Kidney capillary endothelial cell (primary cell): ENCODE data around the gene WBP1L.
A peak's percentile ranks its signal among the peaks of the same experiment; 100 is the strongest.

Source experiments
- DNase-seq: peaks from one replicate; pipeline ENCODE4 v3.0.0-alpha.2; 2018; ENCODE audit warnings: low spot score

Gene WBP1L

GRCh38 chr10:102780527-102780808 is 36.7 kb downstream of the WBP1L start:
- DNase-seq, result no peak

GRCh38 chr10:102781090-102781920 is 37.6 kb downstream of the WBP1L start:
- DNase-seq, result no peak

GRCh38 chr10:102781921-102782557 is 38.3 kb downstream of the WBP1L start:
- DNase-seq, result no peak

- DNase-seq, result no peak
These were observed 39.2 kb downstream of the WBP1L start for GRCh38 chr10:102782673-102783551.

GRCh38 chr10:102783568-102783967 is 39.8 kb downstream of the WBP1L start:
- DNase-seq, result no peak

- no peak for DNase-seq
These were observed 42.1 kb downstream of the WBP1L start for GRCh38 chr10:102785818-102786217.

GRCh38 chr10:102791754-102792395 is 48.1 kb downstream of the WBP1L start:
- DNase-seq, result no peak

- DNase-seq, result no peak
These were observed 52.0 kb downstream of the WBP1L start for GRCh38 chr10:102795453-102796406.

GRCh38 chr10:102796407-102797176 is 52.8 kb downstream of the WBP1L start:
- DNase-seq, result no peak

- no peak for DNase-seq
These were observed 56.1 kb downstream of the WBP1L start for GRCh38 chr10:102799691-102800471.

- no peak for DNase-seq
These were observed 57.0 kb downstream of the WBP1L start for GRCh38 chr10:102800611-102801335.

GRCh38 chr10:102801496-102801895 is 57.7 kb downstream of the WBP1L start:
- DNase-seq, result no peak

- DNase-seq, result no peak
These were observed 58.2 kb downstream of the WBP1L start for GRCh38 chr10:102801978-102802377.

GRCh38 chr10:102802920-102803534 is 59.3 kb downstream of the WBP1L start:
- DNase-seq, result peak; percentile 83

- no peak for DNase-seq
These were observed 60.8 kb downstream of the WBP1L start for GRCh38 chr10:102804382-102805055.

- DNase-seq, result no peak
These were observed 64.6 kb downstream of the WBP1L start for GRCh38 chr10:102808380-102808779.

- DNase-seq, result no peak
These were observed 67.6 kb downstream of the WBP1L start for GRCh38 chr10:102811346-102811745.
